ENCODE measurements around the gene NKX6-1. TPM values are rescaled to one million over a fixed set of nuclear protein-coding genes. Genes with fewer than 3 reads are reported as not detected.

Gene NKX6-1
- total RNA-seq, 1 experiment from 2014 or later: 0.09 TPM

DNA sequence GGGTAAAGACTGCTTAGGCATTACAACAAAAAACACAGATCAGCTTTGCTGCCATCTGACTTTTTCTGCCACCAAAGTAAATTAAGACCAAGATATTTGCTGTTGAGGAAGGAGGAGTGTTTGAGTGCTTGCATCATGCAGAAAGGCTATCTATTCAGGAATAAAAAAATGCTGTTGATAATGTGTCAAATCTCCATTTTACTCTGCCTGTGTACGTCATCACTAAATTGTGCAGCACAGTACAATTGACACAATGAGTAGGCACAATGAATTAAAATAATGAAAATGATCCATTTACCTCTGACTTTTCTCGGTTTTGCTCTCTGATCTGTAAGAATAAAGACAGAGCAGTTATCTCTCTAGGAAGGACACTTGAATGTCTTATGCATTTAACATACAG is 56.3 kb downstream of the NKX6-1 start:
- H3K9me3 Mint-ChIP-seq: no peaks in the 10 kb centered on the region

More for the DNA sequence above, 56.3 kb downstream of the NKX6-1 start:
- Histone ChIP-seq H3K9ac (ENCODE audit: extremely low read depth, insufficient read length, low read length) (no peak overlapping the region), H2AFZ (ENCODE audit: low read length) (no peak overlapping the region), H2BK12ac (ENCODE audit: insufficient read length, low read depth, low read length) (no peak overlapping the region), H3K23me2 (ENCODE audit: insufficient read length, low read depth, low read length, poor library complexity, severe bottlenecking) (no peaks in the 10 kb centered on the region), H3K4ac (ENCODE audit: low read depth, low read length) (no peak overlapping the region), H2AK5ac (ENCODE audit: insufficient read length, low read length) (no peak overlapping the region), H3K4me2 (ENCODE audit: insufficient read depth, insufficient read length, low read length) (no peak overlapping the region), H3K79me2 (ENCODE audit: insufficient read depth, low read length) (no peaks in the 10 kb centered on the region), H3K14ac (ENCODE audit: insufficient read depth, low read length) (no peak overlapping the region), H4K91ac (ENCODE audit: insufficient read length, low read depth, low read length) (no peak overlapping the region), H4K8ac (replicated peaks; ENCODE audit: insufficient read length, low read depth, low read length) (no peak overlapping the region), H2BK120ac (ENCODE audit: low read depth, low read length, poor library complexity, severe bottlenecking) (no peak overlapping the region), H3K27ac (ENCODE audit: insufficient read length, low read depth, low read length) (no peak overlapping the region), H3K79me1 (ENCODE audit: insufficient read depth, low read depth, low read length, poor library complexity, severe bottlenecking) (no peaks in the 10 kb centered on the region), H4K5ac (ENCODE audit: insufficient read length, low read depth, low read length) (no peak overlapping the region), H3K18ac (ENCODE audit: insufficient read length, low read depth, low read length) (no peak overlapping the region), H3T11ph (ENCODE audit: low read length) (no peak overlapping the region), H2BK5ac (ENCODE audit: insufficient read length, low read length) (no peak overlapping the region), H4K20me1 (ENCODE audit: control insufficient read depth, insufficient read depth, insufficient read length) (no peaks in the 10 kb centered on the region), H3K27me3 (ENCODE audit: insufficient read depth, low read length) (no peaks in the 10 kb centered on the region), H3K9me3 (ENCODE audit: control insufficient read depth, low read depth, low read length) (no peaks in the 10 kb centered on the region), H2BK15ac (ENCODE audit: low read depth, low read length) (no peak overlapping the region), H2BK20ac (ENCODE audit: low read depth, low read length, poor library complexity, severe bottlenecking) (no peak overlapping the region), H3K23ac (ENCODE audit: insufficient read length, low read depth, low read length) (no peak overlapping the region), H3K4me1 (ENCODE audit: insufficient read depth, low read length) (no peaks in the 10 kb centered on the region; the same call in 1 of the 2 replicates), H3K56ac (ENCODE audit: insufficient read length, low read depth, low read length) (no peak overlapping the region)
- Mint-ChIP-seq H3K4me3 (no peak overlapping the region), H3K27me3 (ENCODE audit: low read depth) (no peaks in the 10 kb centered on the region; the same call in 1 of the 2 replicates), H3K27ac (no peak overlapping the region), H3K4me1 (no peaks in the 10 kb centered on the region; a peak in 1 of 4 replicates), H3K36me3 (ENCODE audit: insufficient read depth in 1 of 3, low read depth in 3 of 3) (no peaks in the 10 kb centered on the region)
- WGBS (ENCODE audit: extremely low coverage, insufficient read length, low lambda C conversion rate): no CpG with 5 or more reads among the region's 2 CpGs
- TF ChIP-seq CTCF (conservative IDR thresholded peaks at IDR 0.05): no peak
- DNase-seq: no peak

Other genes with a start within 250 kb of the NKX6-1 start
- 7.5 TPM in 2 replicates for gene CDS1, start 83.8 kb upstream of the NKX6-1 start, total RNA-seq (2021)